ENCODE results near the gene DRAXIN. TPM values are rescaled to one million over a fixed set of nuclear protein-coding genes. Genes with fewer than 3 reads are reported as not detected.
A peak's percentile ranks its signal among the peaks of the same experiment; 100 is the strongest.

DRAXIN gene
- total RNA-seq, 4 donors from 2014 or later = under 0.01 to 0.06 TPM; not detected in 2

GRCh38 chr1:11654939-11655808 lies 36.3 kb upstream of the DRAXIN start:
- Histone ChIP-seq H3K4me1 (peaks cover 21 to 36% (median 34%) of the 10 kb centered on the region in 4 donors), H3K9me3 (no peaks in the 10 kb centered on the region), H3K4me3 (peak overlapping the region; percentile 79 to 95 (median 84)), H3K27me3 (peaks cover 0 to 10% (median 1%) of the 10 kb centered on the region in 4 donors), H3K27ac (replicated peaks in 1 of 4) (peak overlapping the region; percentile 51 to 83 (median 70)), H3K36me3 (peaks cover 0 to 34% (median 20%) of the 10 kb centered on the region in 4 donors)
- no peak for DNase-seq (ENCODE audit: extremely low spot score)
- 18% methylated on average over 19 of the region's 45 CpGs for WGBS
- TF ChIP-seq CTCF (IDR thresholded peaks at IDR 0.05) (no peak), POLR2AphosphoS5 (IDR thresholded peaks at IDR 0.05) (no peak), POLR2A (IDR thresholded peaks at IDR 0.05; ENCODE audit: low read depth) (no peak), EP300 (IDR thresholded peaks at IDR 0.05) (no peak)
- intact Hi-C loops (cut with DNase I) = loop anchor here (5.0 kb wide), 2 partner anchors 152 to 393 kb away; partner anchors contain the start of genes CLCN6, MTHFR and MTOR

GRCh38 chr1:11657654-11658053 lies 33.9 kb upstream of the DRAXIN start:
- intact Hi-C loops (cut with DNase I) = loop anchor here (5.0 kb wide), 1 partner anchor 150 kb away; the partner anchor contains the start of genes CLCN6 and MTHFR
- Histone ChIP-seq H3K36me3 (peaks cover 8 to 58% (median 37%) of the 10 kb centered on the region in 4 donors), H3K4me3 (no peak overlapping the region), H3K27me3 (no peaks in the 10 kb centered on the region), H3K9me3 (no peaks in the 10 kb centered on the region), H3K4me1 (peaks cover 15 to 28% (median 25%) of the 10 kb centered on the region in 4 donors), H3K27ac (replicated peaks in 1 of 4) (no peak overlapping the region)
- WGBS = 76% methylated on average over 6 of the region's 6 CpGs
- no peak for DNase-seq (ENCODE audit: extremely low spot score)
- TF ChIP-seq CTCF (IDR thresholded peaks at IDR 0.05) = no peak

GRCh38 chr1:11658542-11658941 lies 33.0 kb upstream of the DRAXIN start:
- TF ChIP-seq POLR2A (IDR thresholded peaks at IDR 0.05; ENCODE audit: low read depth) = no peak
- no peak for TF ChIP-seq CTCF (IDR thresholded peaks at IDR 0.05)
- no peak for TF ChIP-seq EP300 (IDR thresholded peaks at IDR 0.05)
- no peak for TF ChIP-seq POLR2AphosphoS5 (IDR thresholded peaks at IDR 0.05)
- Histone ChIP-seq H3K27me3 (no peaks in the 10 kb centered on the region), H3K4me3 (no peak overlapping the region), H3K9me3 (no peaks in the 10 kb centered on the region), H3K4me1 (peaks cover 15 to 25% (median 24%) of the 10 kb centered on the region in 4 donors), H3K36me3 (peaks cover 8 to 58% (median 37%) of the 10 kb centered on the region in 4 donors), H3K27ac (replicated peaks in 1 of 4) (no peak overlapping the region)
- WGBS = 90% methylated on average over 7 of the region's 23 CpGs
- intact Hi-C loops (cut with DNase I) = loop anchor here (5.0 kb wide), 1 partner anchor 149 kb away; the partner anchor contains the start of genes CLCN6 and MTHFR
- DNase-seq (ENCODE audit: extremely low spot score) = no peak

GRCh38 chr1:11659748-11660147 lies 31.8 kb upstream of the DRAXIN start:
- peaks cover 8 to 58% (median 37%) of the 10 kb centered on the region in 4 donors for H3K36me3 ChIP-seq
- WGBS = 82% methylated on average over 4 of the region's 4 CpGs
- H3K27me3 ChIP-seq = no peaks in the 10 kb centered on the region
- H3K4me1 ChIP-seq = peaks cover 13 to 22% (median 21%) of the 10 kb centered on the region in 4 donors
- no peak overlapping the region for H3K4me3 ChIP-seq
- TF ChIP-seq POLR2A (IDR thresholded peaks at IDR 0.05; ENCODE audit: low read depth) (no peak), EP300 (IDR thresholded peaks at IDR 0.05) (no peak), POLR2AphosphoS5 (IDR thresholded peaks at IDR 0.05) (no peak), CTCF (IDR thresholded peaks at IDR 0.05) (no peak)
- H3K27ac ChIP-seq (replicated peaks in 1 of 4) = no peak overlapping the region
- DNase-seq (ENCODE audit: extremely low spot score) = no peak
- intact Hi-C loops (cut with DNase I) = loop anchor here (5.0 kb wide), 1 partner anchor 148 kb away; the partner anchor contains the start of genes CLCN6 and MTHFR
- H3K9me3 ChIP-seq = no peaks in the 10 kb centered on the region
